ENCODE measurements around the gene RBM11.

- TF ChIP-seq, protein P1, sequence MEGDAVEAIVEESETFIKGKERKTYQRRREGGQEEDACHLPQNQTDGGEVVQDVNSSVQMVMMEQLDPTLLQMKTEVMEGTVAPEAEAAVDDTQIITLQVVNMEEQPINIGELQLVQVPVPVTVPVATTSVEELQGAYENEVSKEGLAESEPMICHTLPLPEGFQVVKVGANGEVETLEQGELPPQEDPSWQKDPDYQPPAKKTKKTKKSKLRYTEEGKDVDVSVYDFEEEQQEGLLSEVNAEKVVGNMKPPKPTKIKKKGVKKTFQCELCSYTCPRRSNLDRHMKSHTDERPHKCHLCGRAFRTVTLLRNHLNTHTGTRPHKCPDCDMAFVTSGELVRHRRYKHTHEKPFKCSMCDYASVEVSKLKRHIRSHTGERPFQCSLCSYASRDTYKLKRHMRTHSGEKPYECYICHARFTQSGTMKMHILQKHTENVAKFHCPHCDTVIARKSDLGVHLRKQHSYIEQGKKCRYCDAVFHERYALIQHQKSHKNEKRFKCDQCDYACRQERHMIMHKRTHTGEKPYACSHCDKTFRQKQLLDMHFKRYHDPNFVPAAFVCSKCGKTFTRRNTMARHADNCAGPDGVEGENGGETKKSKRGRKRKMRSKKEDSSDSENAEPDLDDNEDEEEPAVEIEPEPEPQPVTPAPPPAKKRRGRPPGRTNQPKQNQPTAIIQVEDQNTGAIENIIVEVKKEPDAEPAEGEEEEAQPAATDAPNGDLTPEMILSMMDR (IDR thresholded peaks at IDR 0.05), result no peak
- no peak for TF ChIP-seq POLR2A (IDR thresholded peaks at IDR 0.05)
Observed at GRCh38 chr21:14243874-14244273, 27.9 kb downstream of the RBM11 start.
